Natural killer cell (primary cell): Measurements from ENCODE around the gene RINL. TPM values are rescaled to one million over a fixed set of nuclear protein-coding genes. Genes with fewer than 3 reads are reported as not detected.

Source experiments
- ATAC-seq, 3 donors: fragments of 150-1000 bp in 2 of 3; fragments of 200-7000 bp in 1 of 3; cut with Tn5 transposase; 1 replicate in 1 of 3; 2 replicates in 2 of 3; pipeline ENCODE4 v1.10.0; 2021; ENCODE audit warnings: mild to moderate bottlenecking in 2 of 3, moderate library complexity in 2 of 3
- DNase-seq, 2 donors: peaks; one replicate each; pipeline versions ENCODE4 v3.0.0 to v3.0.0-alpha.2; 2013 to 2021; ENCODE audit warnings: mixed read lengths in 1 of 2
- H3K27ac ChIP-seq: one replicate; pipeline ENCODE4 v1.5.1; 2013; ENCODE audit warnings: mild to moderate bottlenecking, low read length
- H3K27me3 ChIP-seq: one replicate; pipeline ENCODE4 v1.6.1; 2013; ENCODE audit warnings: low read length; ENCODE audit not compliant: control insufficient read depth, insufficient read depth
- H3K36me3 ChIP-seq: one replicate; pipeline ENCODE4 v1.6.1; 2013; ENCODE audit warnings: low read length; ENCODE audit not compliant: control insufficient read depth, insufficient read depth
- H3K4me1 ChIP-seq: one replicate; pipeline ENCODE4 v1.6.1; 2013; ENCODE audit warnings: low read length; ENCODE audit not compliant: control insufficient read depth, insufficient read depth
- H3K4me3 ChIP-seq: one replicate; pipeline ENCODE4 v1.5.1; 2013; ENCODE audit warnings: low read length
- H3K9me3 ChIP-seq: one replicate; pipeline ENCODE4 v1.6.1; 2013; ENCODE audit warnings: low read length; ENCODE audit not compliant: control insufficient read depth, insufficient read depth
- H3K27ac Mint-ChIP-seq, 2 donors: one replicate each; pipeline ENCODE4 v1.8.0; 2022; ENCODE audit warnings: mild to moderate bottlenecking in 2 of 2, mixed read lengths in 2 of 2, moderate library complexity in 1 of 2
- H3K27me3 Mint-ChIP-seq, 2 donors: one replicate each; pipeline ENCODE4 v1.8.0; 2022; ENCODE audit warnings: low read depth in 2 of 2, mixed read lengths in 2 of 2
- H3K36me3 Mint-ChIP-seq: one replicate; pipeline ENCODE4 v1.8.0; 2022; ENCODE audit warnings: mixed read lengths
- H3K4me1 Mint-ChIP-seq, 2 donors: one replicate each; pipeline ENCODE4 v1.8.0; 2022; ENCODE audit warnings: mixed read lengths in 2 of 2
- H3K4me3 Mint-ChIP-seq: one replicate; pipeline ENCODE4 v1.8.0; 2022; ENCODE audit warnings: mild to moderate bottlenecking, moderate library complexity, mixed read lengths
- H3K9me3 Mint-ChIP-seq, 2 donors: one replicate each; pipeline ENCODE4 v1.8.0; 2022; ENCODE audit warnings: mixed read lengths in 2 of 2
- CTCF ChIP-seq: fragments of 200-600 bp; IDR thresholded peaks from one replicate; pipeline ENCODE4 v1.8.0; 2022; ENCODE audit warnings: antibody characterized with exemption
- WGBS: methylation state at CpG from one replicate; pipeline ENCODE4 v1.1.7; 2013; ENCODE audit warnings: missing lambda C conversion rate; ENCODE audit not compliant: insufficient coverage; 5-methylcytosine and 5-hydroxymethylcytosine counted together
- intact Hi-C: fragments of 100-400 bp; cut with micrococcal nuclease; formaldehyde crosslinking; loops from one replicate; pipeline ENCODE4 v1.14.2; 2022
- total RNA-seq, 4 donors: library from RNA; stranded (reverse); fragments of 120-200 nt in 1 of 4; gene quantifications; one replicate each; pipeline versions ENCODE4 v1.2.3 to v1.2.4, GENCODE V29; 2013 to 2022

The RINL gene
- total RNA-seq, 3 donors from 2014 or later (not counting 1 experiment from before 2014, with no cell fraction given) = 59.7 to 65.6 (median 59.7) TPM

DNA sequence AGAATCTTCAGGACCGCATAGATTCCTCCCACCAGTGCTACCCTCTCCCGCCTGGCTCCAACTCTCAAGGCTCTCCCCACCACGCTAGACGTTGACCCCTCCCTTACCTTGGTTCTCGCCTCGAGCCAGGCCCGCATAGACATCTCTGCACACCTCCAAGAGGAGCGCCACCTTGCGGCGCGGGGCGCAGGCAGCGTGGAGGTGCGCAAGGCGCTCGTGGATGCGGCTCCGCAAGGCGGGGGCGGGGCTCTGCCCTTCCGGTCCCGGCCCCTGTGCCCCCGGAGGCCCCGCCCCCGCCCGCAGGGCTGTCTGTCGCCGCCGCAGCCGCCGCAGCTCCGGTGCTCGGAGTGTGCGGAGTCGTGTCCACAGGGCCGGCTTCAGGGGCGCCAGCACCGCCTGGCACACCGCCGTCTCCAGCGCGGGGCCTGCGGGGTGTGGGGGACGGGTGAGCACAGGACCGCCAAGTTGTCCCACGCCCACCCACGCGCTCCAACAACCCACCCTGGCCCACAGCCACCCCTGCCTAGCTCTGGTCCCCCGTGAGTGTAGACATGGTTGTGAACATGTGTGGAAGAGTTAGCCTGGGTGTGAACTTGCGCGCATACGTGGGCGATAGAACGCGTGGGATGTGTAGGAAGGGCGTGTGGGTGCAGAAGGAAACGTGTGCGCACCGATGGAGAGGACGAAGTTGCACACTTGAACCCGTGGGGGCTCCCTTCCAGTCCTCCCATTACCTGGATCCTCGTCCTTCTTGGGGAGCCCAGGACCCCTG lies 8.1 kb downstream of the RINL start:
- H3K9me3 Mint-ChIP-seq = no peaks in the 10 kb centered on the region
- WGBS = 6% methylated on average over 62 of the region's 62 CpGs
- intact Hi-C loops = loop anchor here (1.0 to 10.0 kb wide), 3 partner anchors 39 to 193 kb away; partner anchors contain the start of gene ECH1
- Histone ChIP-seq H3K4me1 (peaks cover 41% of the 10 kb centered on the region), H3K27ac (peak overlapping the region; percentile 70), H3K27me3 (no peaks in the 10 kb centered on the region), H3K4me3 (peak overlapping the region; percentile 68), H3K36me3 (peaks cover 22% of the 10 kb centered on the region), H3K9me3 (no peaks in the 10 kb centered on the region)
- peak; percentile 86 to 99 for DNase-seq
- peak overlapping the region; percentile 92 for H3K4me3 Mint-ChIP-seq
- H3K27ac Mint-ChIP-seq = peak overlapping the region; percentile 80 to 94
- TF ChIP-seq CTCF = peak; percentile 95
- ATAC-seq = peak; percentile 71 to 91 (median 82)
- no peaks in the 10 kb centered on the region for H3K36me3 Mint-ChIP-seq
- no peaks in the 10 kb centered on the region for H3K27me3 Mint-ChIP-seq
- peaks cover 24 to 41% of the 10 kb centered on the region in 2 donors for H3K4me1 Mint-ChIP-seq

DNA sequence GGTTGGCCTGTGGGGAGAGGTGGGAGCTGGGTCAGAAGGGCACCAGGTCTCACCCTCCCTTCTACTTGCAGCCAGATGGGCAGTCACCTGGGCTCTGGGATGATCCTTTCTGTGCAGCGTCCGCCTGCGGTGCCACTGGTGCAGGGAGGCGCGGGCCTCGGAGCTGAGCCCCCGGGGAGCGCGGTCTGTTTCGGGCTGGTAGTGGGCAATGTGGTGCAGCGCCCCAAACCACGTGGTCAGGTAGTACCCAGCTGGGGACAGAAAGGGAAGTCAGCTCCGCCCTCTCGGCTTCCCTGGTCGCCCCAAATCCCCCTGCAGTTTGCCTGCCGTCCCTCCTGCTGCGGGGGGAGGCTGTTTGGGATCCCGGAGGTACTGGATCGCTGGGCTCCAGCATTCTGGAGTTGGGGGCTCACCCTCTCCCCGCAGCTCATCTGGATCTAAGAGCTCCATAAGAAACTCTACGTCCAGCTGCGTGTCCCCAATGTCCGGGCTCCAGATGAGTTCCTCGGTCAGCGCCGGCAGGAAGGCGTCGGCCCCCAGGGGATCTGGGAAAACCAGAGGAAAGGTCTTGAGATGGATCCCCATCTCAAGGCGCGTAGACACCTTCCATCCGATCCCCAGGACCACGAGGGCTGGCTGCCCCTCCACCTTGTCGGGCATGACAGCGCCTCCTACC lies 8.8 kb downstream of the RINL start:
- Mint-ChIP-seq H3K4me1 (peaks cover 31 to 48% of the 10 kb centered on the region in 2 donors), H3K36me3 (no peaks in the 10 kb centered on the region), H3K27ac (peak overlapping the region; percentile 80 to 94), H3K27me3 (no peaks in the 10 kb centered on the region), H3K9me3 (no peaks in the 10 kb centered on the region), H3K4me3 (peak overlapping the region; percentile 92)
- H3K27me3 ChIP-seq = no peaks in the 10 kb centered on the region
- H3K4me3 ChIP-seq = peak overlapping the region; percentile 68
- H3K4me1 ChIP-seq = peaks cover 47% of the 10 kb centered on the region
- DNase-seq (peak in 1 of 2 donors; percentile 56), ATAC-seq (no peak)
- H3K9me3 ChIP-seq = no peaks in the 10 kb centered on the region
- no peak for TF ChIP-seq CTCF
- peaks cover 19% of the 10 kb centered on the region for H3K36me3 ChIP-seq
- intact Hi-C loops = loop anchor here (5.0 to 10.0 kb wide), 2 partner anchors 134 to 192 kb away; no protein-coding TSS in a partner anchor
- peak overlapping the region; percentile 70 for H3K27ac ChIP-seq
- 4% methylated on average over 34 of the region's 34 CpGs for WGBS

DNA sequence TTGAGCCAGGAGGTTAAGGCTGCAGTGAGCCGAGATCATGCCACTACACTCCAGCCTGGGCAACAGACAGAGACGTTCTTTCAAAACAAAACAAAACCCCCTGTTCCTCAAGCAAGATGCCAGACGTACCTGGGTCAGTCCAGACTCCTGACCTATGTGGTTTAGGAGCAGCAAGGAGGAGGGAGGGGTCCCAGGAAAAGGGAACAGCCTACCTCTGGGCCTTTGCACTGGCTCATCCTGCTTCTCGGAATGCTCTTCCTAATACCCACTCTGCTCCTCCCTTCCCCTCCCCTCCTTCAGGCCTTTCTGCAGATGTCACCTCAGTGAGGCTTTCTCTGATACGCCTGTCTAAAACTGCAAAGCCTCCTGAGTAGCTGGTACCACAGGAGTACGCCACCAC lies 9.5 kb downstream of the RINL start:
- Mint-ChIP-seq H3K27me3 (no peaks in the 10 kb centered on the region), H3K27ac (peak overlapping the region; percentile 80 to 94), H3K36me3 (no peaks in the 10 kb centered on the region), H3K4me3 (peak overlapping the region; percentile 92), H3K4me1 (peaks cover 33 to 51% of the 10 kb centered on the region in 2 donors), H3K9me3 (no peaks in the 10 kb centered on the region)
- WGBS = 52% methylated on average over 6 of the region's 6 CpGs
- peaks cover 17% of the 10 kb centered on the region for H3K36me3 ChIP-seq
- intact Hi-C loops = loop anchor here (5.0 to 10.0 kb wide), 2 partner anchors 134 to 191 kb away; no protein-coding TSS in a partner anchor
- no peaks in the 10 kb centered on the region for H3K9me3 ChIP-seq
- peak overlapping the region; percentile 68 for H3K4me3 ChIP-seq
- H3K27ac ChIP-seq = peak overlapping the region; percentile 70
- peaks cover 55% of the 10 kb centered on the region for H3K4me1 ChIP-seq
- DNase-seq (no peak), ATAC-seq (no peak)
- TF ChIP-seq CTCF = no peak
- H3K27me3 ChIP-seq = no peaks in the 10 kb centered on the region
